T-helper 2 cell treated with Interferon-gamma antibody and Interleukin-4, amounts not matched to agents 5 μg/mL and 100 μg/mL, for 36 hours (primary cell): ENCODE measurements around the gene SRRM4.

Experiments used
- DNase-seq: peaks from one replicate; pipeline ENCODE4 v3.0.0; 2021; ENCODE audit warnings: low spot score
- H3K27ac Mint-ChIP-seq: one replicate; pipeline ENCODE4 v1.8.0; 2021; ENCODE audit warnings: mild to moderate bottlenecking, mixed read lengths
- H3K27me3 Mint-ChIP-seq: one replicate; pipeline ENCODE4 v1.8.0; 2021; ENCODE audit warnings: low read depth, mixed read lengths
- H3K36me3 Mint-ChIP-seq: one replicate; pipeline ENCODE4 v1.8.0; 2021; ENCODE audit warnings: low read depth, mixed read lengths
- H3K4me1 Mint-ChIP-seq: one replicate; pipeline ENCODE4 v1.8.0; 2021; ENCODE audit warnings: low read depth, mixed read lengths
- H3K4me3 Mint-ChIP-seq: one replicate; pipeline ENCODE4 v1.8.0; 2022; ENCODE audit warnings: mild to moderate bottlenecking, moderate library complexity, mixed read lengths
- H3K9me3 Mint-ChIP-seq: one replicate; pipeline ENCODE4 v1.8.0; 2021; ENCODE audit warnings: mixed read lengths

The SRRM4 gene

GRCh38 chr12:119158402-119158801 is 177.1 kb downstream of the SRRM4 start:
- no peaks in the 10 kb centered on the region for H3K36me3 Mint-ChIP-seq
- no peaks in the 10 kb centered on the region for H3K4me1 Mint-ChIP-seq
- DNase-seq: no peak
- H3K4me3 Mint-ChIP-seq: no peak overlapping the region
- H3K27me3 Mint-ChIP-seq: peaks cover 4% of the 10 kb centered on the region
- no peak overlapping the region for H3K27ac Mint-ChIP-seq
- no peaks in the 10 kb centered on the region for H3K9me3 Mint-ChIP-seq

GRCh38 chr12:119159844-119160243 is 178.5 kb downstream of the SRRM4 start:
- Mint-ChIP-seq H3K4me3 (no peak overlapping the region), H3K27me3 (no peaks in the 10 kb centered on the region), H3K27ac (no peak overlapping the region), H3K9me3 (no peaks in the 10 kb centered on the region), H3K36me3 (no peaks in the 10 kb centered on the region), H3K4me1 (no peaks in the 10 kb centered on the region)
- DNase-seq: no peak

- H3K36me3 Mint-ChIP-seq: no peaks in the 10 kb centered on the region
- DNase-seq: no peak
Measured at GRCh38 chr12:119167902-119168301, 186.6 kb downstream of the SRRM4 start.

GRCh38 chr12:119168721-119169120 is 187.4 kb downstream of the SRRM4 start:
- H3K4me1 Mint-ChIP-seq: no peaks in the 10 kb centered on the region
- DNase-seq: no peak
- no peaks in the 10 kb centered on the region for H3K36me3 Mint-ChIP-seq
- no peaks in the 10 kb centered on the region for H3K27me3 Mint-ChIP-seq
- H3K9me3 Mint-ChIP-seq: no peaks in the 10 kb centered on the region
- H3K27ac Mint-ChIP-seq: no peak overlapping the region
- no peak overlapping the region for H3K4me3 Mint-ChIP-seq

More at GRCh38 chr12:119167902-119168301, 186.6 kb downstream of the SRRM4 start:
- H3K27ac Mint-ChIP-seq: no peak overlapping the region
- H3K4me3 Mint-ChIP-seq: no peak overlapping the region
- H3K4me1 Mint-ChIP-seq: no peaks in the 10 kb centered on the region
- H3K9me3 Mint-ChIP-seq: no peaks in the 10 kb centered on the region
- no peaks in the 10 kb centered on the region for H3K27me3 Mint-ChIP-seq

GRCh38 chr12:119169150-119169549 is 187.8 kb downstream of the SRRM4 start:
- DNase-seq: no peak
- Mint-ChIP-seq H3K4me3 (no peak overlapping the region), H3K27me3 (no peaks in the 10 kb centered on the region), H3K36me3 (no peaks in the 10 kb centered on the region), H3K9me3 (no peaks in the 10 kb centered on the region), H3K4me1 (no peaks in the 10 kb centered on the region), H3K27ac (no peak overlapping the region)

- Mint-ChIP-seq H3K4me1 (no peaks in the 10 kb centered on the region), H3K9me3 (no peaks in the 10 kb centered on the region)
Measured at GRCh38 chr12:119171291-119171690, 189.9 kb downstream of the SRRM4 start.

GRCh38 chr12:119171691-119172425 is 190.5 kb downstream of the SRRM4 start:
- Mint-ChIP-seq H3K36me3 (no peaks in the 10 kb centered on the region), H3K9me3 (no peaks in the 10 kb centered on the region), H3K4me3 (no peak overlapping the region), H3K27ac (no peak overlapping the region), H3K4me1 (no peaks in the 10 kb centered on the region), H3K27me3 (no peaks in the 10 kb centered on the region)
- no peak for DNase-seq

More at GRCh38 chr12:119171291-119171690, 189.9 kb downstream of the SRRM4 start:
- Mint-ChIP-seq H3K27me3 (no peaks in the 10 kb centered on the region), H3K4me3 (no peak overlapping the region), H3K36me3 (no peaks in the 10 kb centered on the region), H3K27ac (no peak overlapping the region)
- no peak for DNase-seq

GRCh38 chr12:119175081-119175480 is 193.7 kb downstream of the SRRM4 start:
- Mint-ChIP-seq H3K36me3 (no peaks in the 10 kb centered on the region), H3K4me1 (no peaks in the 10 kb centered on the region), H3K4me3 (no peak overlapping the region), H3K27ac (no peak overlapping the region), H3K9me3 (no peaks in the 10 kb centered on the region), H3K27me3 (peaks cover 3% of the 10 kb centered on the region)
- DNase-seq: no peak

GRCh38 chr12:119176267-119177055 is 195.1 kb downstream of the SRRM4 start:
- Mint-ChIP-seq H3K27ac (no peak overlapping the region), H3K9me3 (no peaks in the 10 kb centered on the region), H3K4me3 (no peak overlapping the region), H3K27me3 (peaks cover 3% of the 10 kb centered on the region), H3K36me3 (no peaks in the 10 kb centered on the region), H3K4me1 (no peaks in the 10 kb centered on the region)
- peak; percentile 4 for DNase-seq

- Mint-ChIP-seq H3K4me3 (no peak overlapping the region), H3K4me1 (no peaks in the 10 kb centered on the region), H3K36me3 (no peaks in the 10 kb centered on the region), H3K9me3 (no peaks in the 10 kb centered on the region), H3K27ac (no peak overlapping the region), H3K27me3 (peaks cover 3% of the 10 kb centered on the region)
- DNase-seq: no peak
Measured at GRCh38 chr12:119177056-119177325, 195.7 kb downstream of the SRRM4 start.

- Mint-ChIP-seq H3K4me1 (no peaks in the 10 kb centered on the region), H3K27me3 (peaks cover 3% of the 10 kb centered on the region), H3K9me3 (no peaks in the 10 kb centered on the region), H3K36me3 (no peaks in the 10 kb centered on the region), H3K4me3 (no peak overlapping the region), H3K27ac (no peak overlapping the region)
- no peak for DNase-seq
Measured at GRCh38 chr12:119177724-119178380, 196.5 kb downstream of the SRRM4 start.

- Mint-ChIP-seq H3K9me3 (no peaks in the 10 kb centered on the region), H3K27ac (no peak within 1 kb of the TSS), H3K36me3 (no peaks in the 10 kb centered on the region), H3K27me3 (peaks cover 3% of the 10 kb centered on the region), H3K4me3 (no peak within 1 kb of the TSS), H3K4me1 (no peaks in the 10 kb centered on the region)
- no peak for DNase-seq
Measured at GRCh38 chr12:119178544-119179334, 197.4 kb downstream of the SRRM4 start, which contains the start of gene HSPB8. HSPB8 (plus strand) TSS chr12:119178931; CDS start chr12:119179313, 382 bp downstream.

GRCh38 chr12:119179335-119180021 is 198.1 kb downstream of the SRRM4 start:
- Mint-ChIP-seq H3K27ac (no peak overlapping the region), H3K4me3 (no peak overlapping the region), H3K27me3 (peaks cover 3% of the 10 kb centered on the region), H3K4me1 (no peaks in the 10 kb centered on the region), H3K9me3 (no peaks in the 10 kb centered on the region), H3K36me3 (no peaks in the 10 kb centered on the region)
- no peak for DNase-seq
